Astrocyte (in vitro differentiated cells and primary cell): Measurements from ENCODE around the gene IFT52. TPM values are rescaled to one million over a fixed set of nuclear protein-coding genes. Genes with fewer than 3 reads are reported as not detected.

Experiments
- DNase-seq: peaks from one replicate; pipeline ENCODE4 v3.0.0-alpha.2; 2010; ENCODE audit warnings: low read depth
- FAIRE-seq: peaks from 2 replicates; lab custom pipeline; 2011; peaks lifted over from hg19 to GRCh38; lab: Jason Lieb, UNC
- H2AFZ ChIP-seq: 2 replicates; pipeline ENCODE4 v1.6.0; 2012; ENCODE audit warnings: low read depth, low read length, inconsistent platforms
- H3K27ac ChIP-seq: 2 replicates; pipeline ENCODE4 v1.5.1; 2011; ENCODE audit warnings: low read depth, low read length, inconsistent platforms
- H3K27me3 ChIP-seq: 2 replicates; pipeline ENCODE4 v1.6.0; 2011; ENCODE audit warnings: low read length, inconsistent platforms; ENCODE audit not compliant: insufficient read depth
- H3K36me3 ChIP-seq: 2 replicates; pipeline ENCODE4 v1.5.1; 2011; ENCODE audit warnings: low read length, inconsistent platforms; ENCODE audit not compliant: insufficient read depth
- H3K4me1 ChIP-seq: 2 replicates; pipeline ENCODE4 v1.5.1; 2011; ENCODE audit warnings: low read length, inconsistent platforms; ENCODE audit not compliant: insufficient read depth
- H3K4me2 ChIP-seq: 2 replicates; pipeline ENCODE4 v1.6.0; 2012; ENCODE audit warnings: low read length, inconsistent platforms
- H3K4me3 ChIP-seq: 2 replicates; pipeline ENCODE4 v1.5.1; 2011; ENCODE audit warnings: low read depth, mild to moderate bottlenecking, low read length, inconsistent platforms; ENCODE audit not compliant: insufficient read depth
- H3K79me2 ChIP-seq: 2 replicates; pipeline ENCODE4 v1.6.0; 2012; ENCODE audit warnings: mild to moderate bottlenecking, low read length, inconsistent platforms; ENCODE audit not compliant: insufficient read depth
- H3K9ac ChIP-seq: 2 replicates; pipeline ENCODE4 v1.6.0; 2012; ENCODE audit warnings: mild to moderate bottlenecking, low read length, inconsistent platforms
- H3K9me3 ChIP-seq: 2 replicates; pipeline ENCODE4 v1.5.1; 2012; ENCODE audit warnings: low read depth, mild to moderate bottlenecking, low read length, inconsistent platforms; ENCODE audit not compliant: insufficient read depth
- H4K20me1 ChIP-seq: 2 replicates; pipeline ENCODE4 v1.6.0; 2012; ENCODE audit warnings: low read length, inconsistent platforms; ENCODE audit not compliant: insufficient read depth
- H3K27ac Mint-ChIP-seq: one replicate; pipeline ENCODE4 v1.8.0; 2021; ENCODE audit warnings: mild to moderate bottlenecking, mixed read lengths; ENCODE audit not compliant: unreplicated experiment
- H3K27me3 Mint-ChIP-seq: one replicate; pipeline ENCODE4 v1.8.0; 2021; ENCODE audit warnings: low read depth, mixed read lengths; ENCODE audit not compliant: unreplicated experiment
- H3K36me3 Mint-ChIP-seq: one replicate; pipeline ENCODE4 v1.8.0; 2021; ENCODE audit warnings: low read depth, mixed read lengths; ENCODE audit not compliant: unreplicated experiment
- H3K4me1 Mint-ChIP-seq: one replicate; pipeline ENCODE4 v1.8.0; 2021; ENCODE audit warnings: low read depth, mixed read lengths; ENCODE audit not compliant: unreplicated experiment
- H3K4me3 Mint-ChIP-seq: one replicate; pipeline ENCODE4 v1.8.0; 2021; ENCODE audit warnings: mild to moderate bottlenecking, moderate library complexity, mixed read lengths; ENCODE audit not compliant: unreplicated experiment
- H3K9me3 Mint-ChIP-seq: one replicate; pipeline ENCODE4 v1.8.0; 2021; ENCODE audit warnings: mild to moderate bottlenecking, mixed read lengths; ENCODE audit not compliant: unreplicated experiment
- CTCF ChIP-seq: IDR thresholded peaks from 2 replicates; pipeline ENCODE4 v1.5.1; 2011; ENCODE audit warnings: low read depth, mild to moderate bottlenecking, inconsistent platforms, low read length, moderate library complexity; ENCODE audit not compliant: insufficient read depth
- EZH2 ChIP-seq: IDR thresholded peaks from 2 replicates; pipeline ENCODE4 v1.6.1; 2012; ENCODE audit warnings: mild to moderate bottlenecking, low read length, inconsistent platforms; ENCODE audit not compliant: insufficient read depth
- total RNA-seq: library from RNA; stranded (reverse); gene quantifications from 2 replicates; pipeline ENCODE4 v1.2.1, GENCODE V29; 2021

The IFT52 gene
- total RNA-seq, 1 donor from 2014 or later = 27.0 TPM

DNA sequence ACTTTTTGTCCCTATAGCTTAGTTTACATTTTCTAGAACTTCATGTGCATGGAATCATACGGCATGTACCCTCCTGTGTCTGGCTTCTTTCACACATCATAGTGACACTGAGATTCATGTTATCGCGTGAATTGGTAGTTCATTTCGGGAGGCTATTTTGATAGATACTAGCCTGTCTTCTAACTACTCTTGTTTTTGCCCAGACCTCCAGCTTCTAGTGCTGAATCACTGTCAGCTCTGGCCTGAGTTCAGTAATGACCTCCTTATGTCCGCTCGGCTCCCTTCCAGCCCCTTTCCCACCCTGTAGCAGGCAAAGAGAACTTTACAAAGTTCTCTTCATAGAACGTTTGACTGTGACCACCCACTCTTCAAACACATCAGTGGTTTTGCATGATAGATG lies 90.2 kb downstream of the IFT52 start:
- no peak for TF ChIP-seq CTCF
- no peak for DNase-seq
- H3K27ac ChIP-seq = no peak overlapping the region
- Mint-ChIP-seq H3K27ac (no peak overlapping the region), H3K36me3 (no peaks in the 10 kb centered on the region), H3K4me3 (no peak overlapping the region), H3K27me3 (peaks cover 3% of the 10 kb centered on the region), H3K4me1 (no peaks in the 10 kb centered on the region), H3K9me3 (no peaks in the 10 kb centered on the region)
- no peaks in the 10 kb centered on the region for H3K4me1 ChIP-seq
- no peak overlapping the region for H3K4me2 ChIP-seq
- H3K36me3 ChIP-seq = no peaks in the 10 kb centered on the region
- H3K4me3 ChIP-seq = no peak overlapping the region
- no peak overlapping the region for H2AFZ ChIP-seq
- H3K27me3 ChIP-seq = no peaks in the 10 kb centered on the region
- no peaks in the 10 kb centered on the region for H3K79me2 ChIP-seq
- no peak overlapping the region for H3K9ac ChIP-seq
- FAIRE-seq = no peak
- H3K9me3 ChIP-seq = no peaks in the 10 kb centered on the region
- H4K20me1 ChIP-seq = peaks cover 4% of the 10 kb centered on the region

GRCh38 chr20:43681468-43681942 lies 90.8 kb downstream of the IFT52 start:
- Histone ChIP-seq H3K9ac (no peak overlapping the region), H4K20me1 (peaks cover 4% of the 10 kb centered on the region), H3K36me3 (no peaks in the 10 kb centered on the region), H3K4me2 (no peak overlapping the region), H3K9me3 (no peaks in the 10 kb centered on the region), H3K4me3 (no peak overlapping the region), H3K4me1 (no peaks in the 10 kb centered on the region), H2AFZ (no peak overlapping the region), H3K27ac (no peak overlapping the region), H3K27me3 (no peaks in the 10 kb centered on the region), H3K79me2 (no peaks in the 10 kb centered on the region)
- Mint-ChIP-seq H3K4me1 (no peaks in the 10 kb centered on the region), H3K36me3 (no peaks in the 10 kb centered on the region), H3K27me3 (peaks cover 3% of the 10 kb centered on the region), H3K27ac (no peak overlapping the region), H3K4me3 (no peak overlapping the region), H3K9me3 (no peaks in the 10 kb centered on the region)
- DNase-seq = no peak
- FAIRE-seq = no peak
- TF ChIP-seq EZH2 (no peak), CTCF (no peak)

DNA sequence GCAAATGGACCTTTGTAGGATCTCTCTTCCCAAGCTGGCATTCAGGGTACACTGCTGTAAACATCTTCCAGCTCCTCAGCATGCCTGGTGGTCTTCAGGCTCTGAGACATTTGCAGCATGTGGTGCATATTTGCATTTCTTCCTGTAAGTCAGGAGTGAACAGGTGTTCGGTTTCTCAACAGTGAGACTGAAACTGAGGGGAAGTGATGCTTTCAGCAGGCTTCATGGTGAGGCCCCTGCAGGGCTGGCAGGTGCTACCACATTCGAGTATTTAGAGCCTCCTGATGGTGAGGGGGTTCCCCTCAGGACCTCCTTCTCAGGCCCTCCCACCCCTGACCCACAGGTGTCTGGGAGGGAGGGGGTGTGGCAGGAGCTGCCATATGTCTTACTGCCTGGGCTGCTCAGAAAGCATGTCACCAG lies 91.3 kb downstream of the IFT52 start:
- DNase-seq (no peak), FAIRE-seq (no peak)
- Mint-ChIP-seq H3K4me3 (no peak overlapping the region), H3K36me3 (no peaks in the 10 kb centered on the region), H3K9me3 (no peaks in the 10 kb centered on the region), H3K27ac (no peak overlapping the region), H3K27me3 (peaks cover 3% of the 10 kb centered on the region), H3K4me1 (no peaks in the 10 kb centered on the region)
- no peak overlapping the region for H3K9ac ChIP-seq
- H3K9me3 ChIP-seq = no peaks in the 10 kb centered on the region
- peaks cover 4% of the 10 kb centered on the region for H4K20me1 ChIP-seq
- H3K79me2 ChIP-seq = no peaks in the 10 kb centered on the region
- no peak overlapping the region for H3K4me3 ChIP-seq
- no peaks in the 10 kb centered on the region for H3K27me3 ChIP-seq
- no peak overlapping the region for H3K4me2 ChIP-seq
- no peak overlapping the region for H2AFZ ChIP-seq
- H3K27ac ChIP-seq = no peak overlapping the region
- TF ChIP-seq CTCF (no peak), EZH2 (no peak)
- no peaks in the 10 kb centered on the region for H3K36me3 ChIP-seq
- no peaks in the 10 kb centered on the region for H3K4me1 ChIP-seq
